Fibroblast of the aortic adventitia (primary cell): ENCODE measurements around the gene SPACA7. TPM values are rescaled to one million over a fixed set of nuclear protein-coding genes. Genes with fewer than 3 reads are reported as not detected.

ENCODE experiments used
- DNase-seq: peaks from one replicate; pipeline ENCODE4 v3.0.0-alpha.2; 2010; ENCODE audit warnings: low read depth
- H3K4me3 ChIP-seq: 2 replicates; pipeline ENCODE4 v1.5.1; 2011; ENCODE audit warnings: low read depth, mild to moderate bottlenecking, control low read depth, low read length, moderate library complexity
- CTCF ChIP-seq: IDR thresholded peaks from 2 replicates; pipeline ENCODE4 v1.5.1; 2011; ENCODE audit warnings: mild to moderate bottlenecking, low read length, control low read depth, inconsistent platforms; ENCODE audit not compliant: insufficient read depth
- total RNA-seq: library from RNA; depleted of rRNA; stranded (reverse); fragments of >200 nt; gene quantifications from 2 replicates; pipeline ENCODE4 v1.2.3, GENCODE V29; 2012; ENCODE audit warnings: low replicate concordance

Gene SPACA7
- total RNA-seq, 1 donor, result not detected

- no peak for DNase-seq
- TF ChIP-seq CTCF, result no peak
- H3K4me3 ChIP-seq, result no peak overlapping the region
Observed at GRCh38 chr13:112342841-112343361, 33.3 kb upstream of the SPACA7 start.

- no peak overlapping the region for H3K4me3 ChIP-seq
- DNase-seq, result no peak
- TF ChIP-seq CTCF, result no peak
Observed at GRCh38 chr13:112343591-112343990, 32.6 kb upstream of the SPACA7 start.

GRCh38 chr13:112345826-112346172 is 30.4 kb upstream of the SPACA7 start:
- TF ChIP-seq CTCF, result no peak
- no peak for DNase-seq
- H3K4me3 ChIP-seq, result no peak overlapping the region

- DNase-seq, result no peak
Observed at GRCh38 chr13:112346173-112346898, 29.8 kb upstream of the SPACA7 start.

GRCh38 chr13:112346899-112347229 is 29.3 kb upstream of the SPACA7 start:
- DNase-seq, result no peak
- TF ChIP-seq CTCF, result no peak

More at GRCh38 chr13:112346173-112346898, 29.8 kb upstream of the SPACA7 start:
- no peak overlapping the region for H3K4me3 ChIP-seq
- TF ChIP-seq CTCF, result no peak

GRCh38 chr13:112347986-112348385 is 28.2 kb upstream of the SPACA7 start:
- TF ChIP-seq CTCF, result no peak
- no peak for DNase-seq
- no peak overlapping the region for H3K4me3 ChIP-seq

More at GRCh38 chr13:112346899-112347229, 29.3 kb upstream of the SPACA7 start:
- H3K4me3 ChIP-seq, result no peak overlapping the region
